GM21526 (cell line): ENCODE data around the gene FKBP11.
"Not testable (repeated sequence)": the region's sequence is repeated elsewhere in the genome, so short reads cannot be mapped to it uniquely, and the experiment has no call there.

Experiments
- ATAC-seq: cut with Tn5 transposase; IDR thresholded peaks from one replicate; pipeline ENCODE4 v1.9.1; 2021; ENCODE audit warnings: moderate library complexity; ENCODE audit not compliant: unreplicated experiment, low FRiP score

FKBP11 gene

DNA sequence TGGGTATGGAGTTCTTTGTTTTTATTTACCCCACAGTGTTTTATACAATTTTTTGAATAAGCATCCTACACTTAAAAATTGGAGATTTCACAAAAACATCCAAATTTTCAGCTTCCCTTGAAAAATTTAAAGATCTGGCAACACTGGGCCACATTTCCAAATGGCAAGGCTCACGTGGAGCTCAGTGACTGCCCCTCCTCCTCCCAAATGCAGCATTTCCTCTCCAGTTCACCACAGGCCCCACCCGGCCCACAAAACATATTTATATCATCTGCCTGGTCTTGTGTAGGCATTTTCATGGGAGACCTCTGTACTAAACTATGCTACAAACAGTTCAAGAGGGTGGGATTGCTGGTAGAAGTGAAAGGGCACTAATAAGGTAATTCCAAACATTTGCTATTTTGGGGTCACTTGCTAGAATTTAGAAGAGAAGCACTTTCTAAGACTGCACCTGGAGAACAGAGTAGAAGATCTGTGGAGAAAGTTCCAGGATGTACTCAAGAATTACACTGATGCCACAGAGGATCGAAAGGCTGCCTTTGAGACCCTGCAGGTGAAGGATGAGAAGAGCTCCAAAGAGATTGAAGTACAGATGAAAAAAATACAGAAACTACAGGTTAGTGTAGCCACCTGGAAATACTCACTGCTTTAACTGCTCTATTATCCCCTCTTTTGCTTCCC, 7.3 kb downstream of the FKBP11 start:
- no peak for ATAC-seq

DNA sequence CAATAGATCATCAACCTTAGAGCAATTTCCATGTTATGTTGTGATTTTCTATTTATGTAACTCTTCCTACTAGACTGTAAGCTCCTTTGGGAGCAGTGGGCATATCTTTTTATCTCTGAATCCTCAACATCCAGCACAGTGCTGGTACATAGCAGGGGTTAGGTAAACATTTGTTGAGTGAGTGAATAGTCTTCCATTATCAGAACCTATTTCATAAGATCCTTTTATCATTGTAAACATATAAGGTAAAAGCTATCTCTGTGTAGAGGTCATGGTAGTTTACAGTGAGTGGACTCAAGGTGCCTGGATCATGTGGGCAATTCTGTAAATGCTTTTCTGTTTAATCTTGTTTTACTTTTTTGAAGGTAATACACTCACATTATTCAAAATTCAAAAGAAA, 15.1 kb downstream of the FKBP11 start:
- no peak for ATAC-seq

DNA sequence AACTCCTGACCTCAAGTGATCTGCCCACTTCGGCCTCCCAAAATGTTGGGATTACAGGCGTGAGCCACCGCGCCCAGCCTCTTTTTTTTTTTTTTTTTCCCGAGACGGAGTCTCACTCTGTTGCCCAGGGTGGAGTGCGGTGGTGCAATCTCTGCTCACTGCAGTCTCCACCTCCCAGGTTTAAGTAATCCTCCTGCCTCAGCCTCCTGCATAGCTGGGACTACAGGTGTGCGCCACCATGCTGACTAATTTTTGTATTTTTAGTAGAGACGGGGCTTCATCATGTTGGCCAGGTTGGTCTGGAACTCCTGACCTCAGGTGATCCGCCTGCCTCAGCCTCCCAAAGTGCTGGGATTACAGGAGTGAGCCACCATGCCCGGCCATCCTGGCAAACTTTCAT, 15.6 kb downstream of the FKBP11 start:
- ATAC-seq, result not testable (repeated sequence)

DNA sequence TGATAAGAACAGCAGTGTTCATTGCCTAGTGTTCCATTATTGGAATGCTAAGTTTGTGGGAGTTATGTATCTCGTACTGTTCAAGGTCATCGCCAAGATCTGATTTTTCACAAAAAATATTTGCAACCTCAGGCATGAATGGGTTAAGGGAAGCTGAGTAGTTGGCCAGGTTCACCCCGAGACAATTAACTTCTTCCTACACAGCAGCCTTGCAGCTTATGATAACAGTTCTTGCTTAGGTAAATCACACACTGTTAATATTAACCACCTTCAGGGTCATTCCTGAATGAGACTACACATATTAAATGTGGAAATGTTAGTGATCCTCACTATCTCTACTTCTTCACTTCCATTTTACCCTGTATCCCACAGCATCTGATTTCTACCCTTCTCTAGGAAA, 18.0 kb downstream of the FKBP11 start:
- ATAC-seq, result no peak

DNA sequence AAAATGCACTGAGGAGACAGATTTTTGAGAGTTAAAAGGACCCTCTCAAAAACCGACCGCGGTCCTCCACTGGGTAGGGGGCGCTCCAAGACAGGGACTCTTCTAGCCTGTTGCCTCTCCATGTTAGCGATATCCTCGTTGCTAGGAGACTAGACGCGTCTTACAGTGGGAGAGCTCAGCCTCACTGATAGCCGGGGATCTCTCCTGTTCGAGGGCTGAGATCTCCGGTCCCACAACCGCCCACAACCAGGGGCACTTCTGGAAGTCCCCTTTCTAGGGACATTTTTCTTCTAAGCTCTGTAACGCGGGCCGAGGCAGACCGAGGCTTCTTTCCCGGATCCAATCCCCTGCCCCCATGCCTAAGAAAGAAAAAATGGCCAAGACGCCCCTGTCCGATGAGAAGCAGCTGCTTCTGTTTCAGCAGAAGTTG, 21.3 kb downstream of the FKBP11 start:
- ATAC-seq, result no peak

DNA sequence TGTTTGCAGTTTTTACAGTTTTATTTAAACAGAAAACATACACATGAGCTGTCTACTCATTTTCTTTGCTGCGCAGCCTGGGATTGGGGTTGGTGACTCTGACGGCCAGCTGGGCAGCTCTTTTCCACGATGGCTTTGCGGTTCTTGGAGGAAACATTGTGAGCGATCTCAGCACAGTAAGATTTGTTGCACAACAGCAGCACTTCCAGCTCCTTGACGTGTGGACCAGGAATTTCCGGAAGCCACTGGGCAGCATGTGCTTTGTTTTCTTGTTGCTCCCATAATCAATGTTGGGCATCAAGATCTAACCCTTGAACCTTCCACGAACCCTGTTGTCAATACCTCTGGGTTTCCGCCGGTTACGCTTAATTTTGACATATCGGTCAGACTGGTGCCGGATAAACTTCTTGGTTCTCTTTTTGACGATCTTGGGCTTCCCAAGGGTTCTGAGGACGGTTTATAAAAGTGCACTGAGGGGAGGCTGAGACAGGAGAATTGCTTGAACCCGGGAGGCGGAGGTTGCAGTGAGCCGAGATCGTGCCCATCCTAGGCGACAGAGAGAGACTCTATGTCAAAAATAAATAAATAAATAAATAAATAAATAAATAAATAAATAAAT, 21.8 kb downstream of the FKBP11 start:
- no peak for ATAC-seq

DNA sequence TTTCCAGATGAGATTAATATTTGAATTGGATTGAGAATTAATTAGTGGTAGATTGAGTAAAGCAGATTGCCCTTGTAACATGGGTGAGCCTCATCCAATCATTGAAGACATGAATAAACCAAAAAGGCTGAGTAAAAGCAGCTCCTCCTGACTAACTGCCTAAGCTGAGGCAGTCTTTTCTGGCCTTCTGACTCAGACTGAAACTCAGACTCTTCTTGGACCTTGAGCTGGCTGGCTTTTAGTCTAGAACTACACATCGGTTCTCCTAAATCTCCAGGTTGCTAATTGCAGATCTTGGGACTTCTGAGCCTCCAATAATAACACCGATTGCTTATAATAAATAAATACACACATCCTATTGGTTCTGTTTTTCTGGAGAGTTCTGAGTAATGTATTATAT, 24.0 kb downstream of the FKBP11 start:
- no peak for ATAC-seq

DNA sequence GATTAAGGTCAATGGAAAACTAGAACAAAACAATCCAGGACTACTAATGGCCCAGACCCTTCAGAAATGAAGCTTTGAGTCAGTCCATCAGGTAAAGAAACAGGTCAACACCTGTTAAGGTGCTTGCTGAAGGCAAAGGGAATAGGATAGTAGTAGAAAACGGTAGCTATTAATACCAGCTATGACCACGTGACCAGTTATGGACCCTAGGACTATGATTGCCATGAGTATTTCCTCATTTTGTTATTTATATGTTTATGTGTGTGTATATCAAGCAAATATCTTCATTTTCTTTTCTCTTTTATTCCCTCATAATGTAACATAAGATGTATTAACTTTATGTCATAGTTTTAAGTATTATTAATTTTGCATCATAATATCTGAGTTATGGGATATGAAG, 25.6 kb downstream of the FKBP11 start:
- ATAC-seq, result no peak

DNA sequence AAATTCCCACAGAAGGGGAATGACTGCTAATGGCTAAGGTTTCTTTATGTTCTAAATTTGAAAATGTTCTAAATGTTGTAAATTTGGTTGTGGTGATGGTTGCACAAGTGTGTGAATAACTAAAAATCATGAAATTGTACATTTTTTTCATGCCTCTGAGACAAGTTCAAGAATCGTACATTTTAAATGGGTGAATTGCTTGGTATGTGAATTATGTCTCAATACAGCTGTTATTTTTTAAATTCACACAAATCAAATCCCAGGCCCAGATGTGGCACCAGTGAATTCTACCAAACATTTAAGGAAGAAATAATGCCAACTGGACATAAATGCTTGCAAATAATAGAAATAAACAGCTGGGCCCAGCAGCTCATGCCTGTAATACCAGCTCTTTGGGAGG, 31.0 kb downstream of the FKBP11 start:
- ATAC-seq, result no peak

DNA sequence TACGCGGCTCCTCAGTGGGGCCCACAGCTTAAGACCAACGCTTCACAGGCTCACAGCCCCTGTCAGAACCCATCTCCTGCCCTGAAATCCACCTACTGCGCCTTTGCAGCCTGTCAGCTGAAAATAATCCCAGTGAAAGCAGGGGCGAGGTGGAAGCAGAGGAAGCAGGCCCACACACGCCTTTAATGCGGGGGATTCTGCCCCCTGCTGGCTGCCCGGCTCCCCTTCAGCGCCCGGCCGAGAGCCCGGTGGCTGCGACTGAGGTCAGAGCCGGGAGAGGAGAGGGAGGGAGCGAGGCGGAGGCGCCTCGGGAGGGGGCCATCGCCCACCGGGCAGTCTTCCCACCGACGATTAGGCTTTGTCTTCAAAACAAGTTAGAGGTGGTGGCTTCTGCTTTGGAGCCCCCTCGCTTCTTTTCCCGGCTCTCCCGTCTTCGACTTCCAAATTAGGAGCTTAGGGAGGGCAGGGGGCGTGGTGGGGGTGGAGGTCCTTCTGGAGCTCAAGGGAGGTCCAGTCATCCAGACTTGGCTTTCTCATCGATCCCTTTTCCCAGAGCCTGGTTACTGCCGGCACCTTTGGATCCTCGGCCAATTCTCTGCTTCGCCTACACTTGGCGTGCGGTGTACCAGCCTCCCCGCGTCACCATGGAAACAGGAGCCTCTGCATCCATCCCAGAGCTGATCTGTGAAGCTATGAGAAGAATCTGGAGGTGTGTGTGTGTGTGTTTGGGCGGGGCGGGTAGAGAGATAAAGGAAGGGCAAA, 34.5 kb downstream of the FKBP11 start:
- no peak for ATAC-seq

DNA sequence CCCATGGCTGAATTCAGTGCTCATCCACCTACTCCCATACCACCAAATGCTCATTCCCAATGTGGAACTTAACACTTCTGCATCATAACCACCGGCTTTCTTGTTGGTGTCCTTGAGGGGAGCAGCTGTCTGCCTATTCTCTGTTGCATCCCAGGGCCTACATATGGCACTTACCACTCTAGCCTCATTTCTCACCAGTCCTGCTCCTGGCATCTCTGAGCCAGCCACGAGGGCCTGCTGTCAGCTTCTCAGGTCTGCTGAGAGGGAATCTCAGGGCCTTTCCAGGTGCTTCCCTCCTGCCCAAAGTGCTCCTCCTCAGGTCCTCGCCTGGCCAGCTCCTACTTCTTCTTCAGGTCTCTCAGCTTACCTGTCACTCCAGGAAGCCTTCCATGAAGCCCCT, 35.6 kb downstream of the FKBP11 start:
- no peak for ATAC-seq

DNA sequence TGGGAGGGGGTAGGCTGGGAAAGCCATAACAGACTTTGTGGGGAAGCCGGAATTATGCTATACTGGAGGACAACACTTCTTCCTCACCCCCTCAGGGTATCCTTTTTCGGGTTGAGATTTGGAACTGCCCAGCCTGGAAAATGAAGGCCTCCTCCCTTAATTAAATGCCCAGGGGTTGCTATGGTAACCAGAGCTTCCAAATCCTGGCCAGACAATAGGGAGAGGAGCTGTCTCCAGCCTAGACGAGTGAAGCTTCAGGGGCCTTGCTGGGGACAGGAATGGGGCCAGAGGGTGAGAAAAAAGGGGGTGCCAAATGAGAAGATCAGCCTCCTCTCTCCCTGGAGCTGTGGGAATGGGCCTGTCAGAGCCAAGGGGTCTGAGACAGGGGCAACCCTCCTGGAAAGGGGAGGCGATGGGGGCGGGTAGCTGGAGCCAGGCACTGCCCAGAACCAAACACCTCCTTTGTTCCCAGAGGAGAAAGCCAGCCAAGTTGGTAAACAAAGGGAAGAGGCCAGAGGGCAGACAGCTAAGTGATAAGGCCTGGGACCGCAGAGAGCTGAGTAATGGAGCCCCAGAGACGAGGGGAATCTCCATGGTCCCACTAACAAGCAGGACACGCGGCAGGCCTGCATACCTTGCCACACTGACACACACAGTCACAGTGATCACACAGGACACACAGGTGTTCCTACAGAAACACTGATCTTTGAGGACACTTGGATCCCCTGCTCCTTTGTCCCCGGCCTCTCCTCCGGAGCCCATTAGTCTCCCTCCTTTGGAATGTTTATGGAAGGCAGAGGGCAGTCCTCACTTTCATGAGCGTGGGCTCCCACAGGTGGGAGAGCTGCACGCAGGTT, 41.8 kb downstream of the FKBP11 start:
- no peak for ATAC-seq

DNA sequence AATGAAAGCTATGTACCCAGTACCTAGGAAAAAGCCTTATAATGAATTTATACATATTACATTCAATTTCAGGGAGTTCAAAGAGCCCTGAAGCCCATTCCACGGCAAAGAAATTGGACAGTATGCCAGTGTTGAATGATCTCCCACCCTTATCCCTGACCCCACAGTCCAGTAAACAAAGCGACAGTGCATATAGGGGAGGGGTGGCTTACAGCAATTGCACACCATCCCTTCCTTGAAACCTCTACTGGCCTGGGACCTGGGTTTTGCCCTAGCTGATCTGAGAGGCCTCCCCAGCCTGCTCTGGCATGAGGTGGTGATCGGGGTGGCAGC, 42.4 kb downstream of the FKBP11 start:
- no peak for ATAC-seq

DNA sequence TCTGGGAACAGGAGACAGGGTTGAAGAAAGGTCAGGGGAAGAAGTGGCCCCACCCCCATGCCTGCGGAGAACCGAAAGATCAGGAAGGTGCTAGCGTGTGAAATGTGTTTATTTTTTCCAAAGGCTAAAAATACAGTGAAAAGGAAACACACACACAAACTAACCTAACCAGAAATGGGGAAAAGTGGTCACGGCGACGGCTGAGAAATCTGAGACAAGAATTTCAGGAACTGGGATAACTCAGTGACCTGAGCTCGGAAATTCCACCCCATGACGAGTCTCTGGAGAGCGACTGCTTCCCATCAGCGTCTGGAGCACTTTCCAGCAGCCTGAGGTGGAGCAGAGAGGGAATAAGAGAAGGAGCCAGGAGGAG, 43.0 kb downstream of the FKBP11 start:
- ATAC-seq, result no peak

DNA sequence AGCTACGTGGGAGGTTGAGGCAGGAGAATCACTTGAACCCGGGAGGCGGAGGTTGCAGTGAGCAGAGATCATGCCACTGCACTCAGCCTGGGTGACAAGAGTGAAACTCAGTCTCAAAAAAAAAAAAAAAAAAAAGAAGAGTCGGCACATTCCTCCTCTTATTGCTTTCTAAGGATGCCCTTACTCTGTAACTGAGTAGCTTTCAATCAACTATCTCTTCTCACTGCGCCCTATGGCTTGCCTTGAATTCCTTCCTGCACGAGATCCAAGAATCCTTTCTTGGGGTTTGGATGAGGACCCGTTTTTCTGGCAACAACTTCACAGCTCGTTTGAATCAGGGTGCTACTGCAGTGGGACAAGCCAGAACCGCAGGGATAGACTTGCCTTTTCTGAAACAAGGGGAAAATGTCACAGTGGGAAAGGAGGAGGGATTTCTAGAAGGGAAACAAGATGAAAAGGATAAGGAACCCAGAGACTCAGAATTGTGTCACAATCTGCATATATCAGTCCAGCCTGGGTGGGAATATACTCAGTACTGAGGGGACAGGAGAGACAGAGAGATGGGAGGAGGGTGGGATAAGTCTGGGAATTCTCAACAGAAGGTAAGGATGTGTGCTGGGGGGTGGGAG, 43.5 kb downstream of the FKBP11 start:
- no peak for ATAC-seq

DNA sequence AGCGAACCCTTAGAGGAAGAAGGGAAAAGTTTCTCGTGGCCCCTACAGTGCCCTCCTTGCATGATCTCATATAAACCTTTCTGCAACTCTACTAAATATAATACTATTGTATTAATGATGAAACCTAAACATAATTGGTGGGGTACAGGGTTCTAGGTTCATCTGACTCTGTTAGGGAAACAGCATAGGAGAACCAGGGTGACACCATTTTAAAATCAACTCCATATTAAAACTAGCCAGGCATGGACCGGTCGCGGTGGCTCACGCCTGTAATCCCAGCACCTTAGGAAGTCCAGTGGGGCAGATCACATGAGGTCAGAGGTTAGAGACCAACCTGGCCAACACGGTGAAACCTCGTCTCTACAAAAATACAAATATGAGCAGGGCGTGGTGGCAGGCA, 44.6 kb downstream of the FKBP11 start:
- ATAC-seq, result no peak

DNA sequence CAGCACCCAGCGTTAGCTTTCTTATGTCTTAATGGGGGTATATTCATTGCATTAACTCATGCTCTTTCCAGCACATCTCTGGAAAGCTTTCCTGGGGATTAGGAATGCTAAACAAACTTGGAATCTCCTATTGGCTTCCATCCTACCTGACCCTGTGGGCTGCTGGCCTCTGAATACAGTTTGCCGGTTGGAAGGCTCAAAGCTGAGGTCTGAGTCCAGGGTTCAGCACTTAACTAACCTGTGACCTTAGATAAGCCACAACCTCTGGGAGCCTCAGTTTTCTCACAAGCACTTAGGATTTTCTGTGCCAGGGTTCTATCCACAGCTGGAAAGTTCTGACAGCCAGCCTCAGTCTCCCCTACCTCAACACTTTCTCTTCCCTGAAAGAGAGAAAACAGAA, 46.7 kb downstream of the FKBP11 start:
- no peak for ATAC-seq

DNA sequence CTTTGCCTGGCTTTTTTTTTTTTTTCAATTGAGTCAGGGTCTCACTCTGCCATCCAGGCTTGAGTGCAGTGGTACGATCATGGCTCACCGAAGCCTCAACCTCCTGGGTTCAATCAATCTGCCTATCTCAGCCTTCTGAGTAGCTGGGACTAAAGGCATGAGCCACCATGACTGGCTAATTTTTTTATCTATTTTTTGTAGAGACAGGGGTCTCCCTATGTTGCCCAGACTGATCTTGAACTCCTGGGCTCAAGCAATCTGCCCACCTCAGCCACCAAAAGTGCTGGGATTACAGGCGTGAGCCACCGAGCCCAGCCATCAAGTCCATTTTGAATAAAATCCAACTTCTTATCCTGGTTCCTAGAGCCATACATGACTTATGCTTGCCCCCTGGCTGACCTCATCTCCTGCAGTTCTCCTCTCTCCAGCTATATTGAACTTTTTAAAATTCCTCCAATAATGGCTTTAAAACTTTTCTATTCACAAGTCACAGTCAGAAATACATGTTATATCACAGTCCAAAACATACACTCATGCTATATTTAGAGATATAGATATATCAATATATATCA, 49.3 kb downstream of the FKBP11 start:
- ATAC-seq, result no peak

DNA sequence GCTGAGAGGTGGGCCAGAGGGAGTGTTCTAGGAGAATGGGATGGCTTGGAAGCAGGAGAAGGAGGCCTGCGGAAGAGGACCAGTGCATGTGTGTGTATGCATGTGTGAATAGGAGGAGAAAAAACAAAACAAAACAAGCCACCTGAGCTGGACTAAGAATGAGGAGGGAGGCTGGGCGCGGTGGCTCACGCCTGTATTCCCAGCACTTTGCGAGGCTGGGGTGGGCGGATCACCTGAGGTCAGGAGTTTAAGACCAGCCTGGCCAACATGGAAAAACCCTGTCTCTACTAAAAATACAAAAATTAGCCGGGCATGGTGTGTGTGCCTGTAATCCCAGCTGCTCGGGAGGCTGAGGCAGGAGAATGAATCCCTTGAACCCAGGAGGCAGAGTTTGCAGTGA, 51.8 kb downstream of the FKBP11 start:
- ATAC-seq, result not testable (repeated sequence)

DNA sequence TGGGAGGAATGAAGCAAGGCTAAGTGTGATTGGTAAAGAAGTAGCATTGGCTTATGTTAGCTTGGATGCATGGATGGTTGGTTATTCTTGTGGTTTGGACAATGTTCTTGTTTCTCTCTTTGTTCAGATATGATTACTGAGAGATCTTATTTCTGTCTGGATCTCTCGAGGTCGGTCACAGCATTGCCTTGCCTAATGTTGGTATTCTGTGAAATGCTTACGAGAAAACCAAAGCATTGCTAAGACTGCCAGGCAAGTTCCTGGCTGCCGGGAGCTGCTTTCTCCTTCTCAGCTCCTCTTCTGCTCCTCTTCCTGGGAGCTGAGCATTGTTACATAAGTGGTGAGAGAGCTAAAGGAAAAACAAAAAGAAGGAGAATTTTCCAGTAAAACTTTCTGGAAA, 52.2 kb downstream of the FKBP11 start:
- ATAC-seq, result no peak
